Stimulated activated naive CD8-positive, alpha-beta T cell treated with anti-CD3 and anti-CD28 coated beads, Interleukin-15, Interleukin-2, amounts not matched to agents 100 U/mL and 50 U/mL, for 24 hours (primary cell): ENCODE measurements around the gene KLHL3.
"Not testable (repeated sequence)": the region's sequence is repeated elsewhere in the genome, so short reads cannot be mapped to it uniquely, and the experiment has no call there.

ENCODE experiments used
- ATAC-seq: fragments of 150-1000 bp; cut with Tn5 transposase; one replicate; pipeline ENCODE4 v1.10.0; 2021
- DNase-seq: peaks from one replicate; pipeline ENCODE4 v3.0.0; 2021

The KLHL3 gene

GRCh38 chr5:137735555-137736284 lies at the start of gene KLHL3:
KLHL3 (minus strand) TSS chr5:137736089; CDS start chr5:137735646, 443 bp downstream.
- ATAC-seq (peak; percentile 58), DNase-seq (peak; percentile 50)

- DNase-seq (no peak), ATAC-seq (no peak)
These were observed 47.2 kb upstream of the KLHL3 start for GRCh38 chr5:137782984-137783536.

- DNase-seq (no peak), ATAC-seq (no peak)
These were observed 46.2 kb upstream of the KLHL3 start for GRCh38 chr5:137782055-137782454.

- no peak for DNase-seq
- no peak for ATAC-seq
These were observed 43.1 kb upstream of the KLHL3 start for GRCh38 chr5:137778772-137779564.

GRCh38 chr5:137767937-137768336 lies 32.0 kb upstream of the KLHL3 start:
- ATAC-seq, DNase-seq: not testable (repeated sequence)

- ATAC-seq (no peak), DNase-seq (no peak)
These were observed 25.7 kb upstream of the KLHL3 start for GRCh38 chr5:137761566-137761965.

- ATAC-seq (no peak), DNase-seq (no peak)
These were observed 25.0 kb upstream of the KLHL3 start for GRCh38 chr5:137760719-137761516.

- ATAC-seq (no peak), DNase-seq (no peak)
These were observed 24.4 kb upstream of the KLHL3 start for GRCh38 chr5:137760294-137760693.

- ATAC-seq (no peak), DNase-seq (no peak)
These were observed 22.9 kb upstream of the KLHL3 start for GRCh38 chr5:137758715-137759306.

- ATAC-seq (no peak), DNase-seq (no peak)
These were observed 22.2 kb upstream of the KLHL3 start for GRCh38 chr5:137758121-137758520.

GRCh38 chr5:137757634-137758033 lies 21.7 kb upstream of the KLHL3 start:
- no peak for ATAC-seq
- no peak for DNase-seq

GRCh38 chr5:137754961-137755762 lies 19.3 kb upstream of the KLHL3 start:
- DNase-seq (no peak), ATAC-seq (no peak)

GRCh38 chr5:137754188-137754960 lies 18.5 kb upstream of the KLHL3 start, which contains the start of gene HNRNPA0:
HNRNPA0 (minus strand) TSS chr5:137754363; CDS start chr5:137754066, 297 bp downstream.
- DNase-seq, result peak; percentile 97
- ATAC-seq, result peak; percentile 92

- DNase-seq (no peak), ATAC-seq (peak; percentile 4)
These were observed 17.9 kb upstream of the KLHL3 start for GRCh38 chr5:137753691-137754187.

- DNase-seq (peak; percentile 56), ATAC-seq (no peak)
These were observed 17.2 kb upstream of the KLHL3 start for GRCh38 chr5:137752905-137753690.

- ATAC-seq (no peak), DNase-seq (no peak)
These were observed 16.1 kb upstream of the KLHL3 start for GRCh38 chr5:137751869-137752491.

- no peak for DNase-seq
- no peak for ATAC-seq
These were observed 14.5 kb upstream of the KLHL3 start for GRCh38 chr5:137750436-137750835.

GRCh38 chr5:137747848-137748247 lies 12.0 kb upstream of the KLHL3 start:
- ATAC-seq, result no peak
- DNase-seq, result no peak
